AG09309 (cell line): ENCODE data around the gene KIF2B.
"Not testable (repeated sequence)": the region's sequence is repeated elsewhere in the genome, so short reads cannot be mapped to it uniquely, and the experiment has no call there.

Experiments
- DNase-seq: peaks from one replicate; pipeline ENCODE4 v3.0.0-alpha.2; 2010; ENCODE audit warnings: low read depth
- H3K4me3 ChIP-seq: 2 replicates; pipeline ENCODE4 v1.5.1; 2011; ENCODE audit warnings: mild to moderate bottlenecking, low read depth, low read length, moderate library complexity; ENCODE audit not compliant: control insufficient read depth
- CTCF ChIP-seq: IDR thresholded peaks from 2 replicates; pipeline ENCODE4 v1.5.1; 2011; ENCODE audit warnings: mild to moderate bottlenecking, low read depth, low read length, inconsistent platforms; ENCODE audit not compliant: insufficient read depth, control insufficient read depth; ENCODE audit errors: missing control alignments

KIF2B gene

GRCh38 chr17:53823341-53824050 lies 769 bp downstream of the KIF2B start:
- DNase-seq: no peak
- H3K4me3 ChIP-seq: no peak overlapping the region
- no peak for TF ChIP-seq CTCF

DNA sequence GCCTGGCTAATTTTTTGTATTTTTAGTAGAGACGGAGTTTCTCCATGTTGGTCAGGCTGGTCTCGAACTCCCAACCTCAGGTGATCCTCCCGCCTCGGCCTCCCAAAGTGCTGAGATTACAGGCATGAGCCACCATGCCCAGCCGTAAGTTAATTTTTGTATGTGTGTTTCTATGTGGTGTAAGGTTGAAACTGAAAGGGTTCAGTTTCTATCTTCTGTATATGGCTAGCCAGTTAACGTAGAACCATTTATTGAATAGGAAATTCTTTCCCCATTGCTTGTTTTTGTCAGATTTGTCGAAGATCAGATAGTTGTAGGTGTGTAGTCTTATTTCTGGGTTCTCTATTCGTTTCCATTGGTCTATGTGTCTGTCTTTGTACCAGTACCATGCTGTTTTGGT lies 12.0 kb downstream of the KIF2B start:
- not testable (repeated sequence) for DNase-seq, H3K4me3 ChIP-seq

DNA sequence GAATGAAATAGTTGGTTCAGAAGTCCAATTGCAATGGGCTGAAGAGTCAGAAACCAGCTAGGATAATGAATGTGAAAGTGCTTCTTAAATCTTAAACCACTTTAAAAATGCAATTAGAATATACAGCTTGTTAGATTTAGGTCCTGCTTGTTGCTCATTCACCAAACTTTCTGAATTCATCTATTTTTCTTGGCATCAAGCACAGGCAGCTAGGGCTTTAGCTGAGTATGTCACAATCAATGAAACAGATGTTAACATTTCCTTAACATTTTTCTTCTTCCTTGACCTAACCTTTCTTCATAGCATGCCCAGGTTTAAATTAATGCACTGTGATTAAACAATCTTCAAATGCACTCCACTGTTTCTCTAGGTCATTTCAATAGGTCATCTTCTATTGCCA lies 14.4 kb downstream of the KIF2B start:
- no peak for TF ChIP-seq CTCF
- DNase-seq: no peak
- no peak overlapping the region for H3K4me3 ChIP-seq

DNA sequence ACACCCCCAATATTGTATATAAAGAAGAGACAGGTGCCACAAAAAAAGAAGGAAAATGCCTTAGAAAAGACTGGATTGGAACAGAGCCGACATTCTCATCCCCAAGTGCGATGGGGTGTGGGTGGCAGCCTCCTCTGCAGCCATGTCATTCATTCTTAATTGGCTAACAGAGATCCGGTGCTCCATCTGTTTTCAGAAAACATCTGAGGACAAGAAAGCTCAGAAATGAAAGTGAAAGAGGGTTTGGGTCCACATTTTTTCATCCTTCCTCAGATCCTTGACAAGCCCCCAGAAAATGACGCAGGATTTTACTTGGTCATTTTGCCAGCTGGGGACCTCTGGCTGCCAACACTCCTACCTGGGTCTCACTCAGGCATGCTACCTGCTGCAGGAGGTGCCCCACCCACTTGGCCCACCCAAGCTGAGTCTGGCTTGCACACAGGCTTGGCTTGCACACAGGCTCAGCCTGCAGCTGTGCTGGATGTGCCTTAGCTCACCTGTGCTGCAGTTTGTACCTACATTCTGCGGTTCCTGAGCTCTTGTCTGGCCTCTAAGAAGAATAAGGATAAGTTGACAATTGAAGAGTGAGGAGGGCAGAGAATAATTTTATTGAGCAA lies 21.9 kb downstream of the KIF2B start:
- no peak for TF ChIP-seq CTCF
- DNase-seq: no peak
- H3K4me3 ChIP-seq: no peak overlapping the region

GRCh38 chr17:53871128-53871527 lies 48.4 kb downstream of the KIF2B start:
- not testable (repeated sequence) for DNase-seq, H3K4me3 ChIP-seq
